NCI-H774 (cell line): Measurements from ENCODE around the gene NUDT13.
"Not testable (repeated sequence)": the region's sequence is repeated elsewhere in the genome, so short reads cannot be mapped to it uniquely, and the experiment has no call there.

ENCODE experiments used
- DNase-seq: peaks from one replicate; lab custom pipeline; 2025; lab: John Stamatoyannopoulos, UW

Gene NUDT13

DNA sequence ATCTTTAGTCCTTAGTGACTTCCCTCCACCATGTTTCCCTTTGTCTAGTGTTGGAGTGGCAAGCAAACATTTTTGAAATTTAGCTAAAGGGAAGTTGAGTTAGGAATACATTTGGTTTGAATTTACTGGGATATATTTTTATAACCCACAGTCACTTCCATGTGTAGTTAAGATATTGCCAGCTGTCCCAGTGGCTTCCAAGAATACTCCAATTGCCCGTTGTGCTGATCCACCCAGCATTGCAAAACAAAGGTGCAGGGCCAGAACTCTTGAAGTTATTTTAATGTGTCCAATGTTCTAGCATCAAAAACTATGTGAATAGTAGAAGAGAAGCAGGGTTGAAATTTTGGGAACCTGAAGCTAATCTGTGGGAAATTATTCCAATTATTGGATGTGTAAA, 11.1 kb upstream of the NUDT13 start:
- no peak for DNase-seq

DNA sequence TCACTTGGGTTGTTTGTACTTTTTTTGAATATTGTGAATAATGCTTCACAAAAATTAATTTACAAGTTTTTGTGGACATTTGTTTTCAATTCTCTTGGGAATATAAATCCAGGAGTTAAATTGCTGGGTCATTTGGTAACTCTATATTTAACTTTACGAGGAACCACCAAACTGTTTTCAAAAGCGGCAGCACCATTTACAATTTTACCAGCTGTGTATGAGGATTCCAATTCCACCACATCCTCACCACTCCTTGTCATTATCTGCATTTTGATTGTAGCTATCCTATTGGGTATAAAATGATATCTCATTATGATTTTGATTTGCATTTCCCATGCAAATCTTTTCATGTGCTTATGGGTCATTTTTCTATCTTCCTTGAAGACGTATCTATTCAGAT, 4.0 kb upstream of the NUDT13 start:
- no peak for DNase-seq

DNA sequence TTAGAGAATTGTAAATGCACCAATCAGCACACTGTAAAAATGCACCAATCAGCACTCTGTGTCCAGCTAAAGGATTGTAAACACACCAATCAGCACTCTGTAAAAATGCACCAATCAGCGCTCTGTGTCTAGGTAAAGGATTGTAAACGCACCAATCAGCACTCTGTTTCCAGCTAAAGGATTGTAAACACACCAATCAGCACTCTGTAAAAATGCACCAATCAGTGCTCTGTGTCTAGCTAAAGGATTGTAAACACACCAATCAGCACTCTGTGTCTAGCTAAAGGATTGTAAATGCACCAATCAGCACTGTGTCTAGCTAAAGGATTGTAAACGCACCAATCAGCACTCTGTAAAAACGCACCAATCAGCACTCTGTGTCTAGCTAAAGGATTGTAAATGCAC, 1.0 kb upstream of the NUDT13 start:
- DNase-seq, result not testable (repeated sequence)

DNA sequence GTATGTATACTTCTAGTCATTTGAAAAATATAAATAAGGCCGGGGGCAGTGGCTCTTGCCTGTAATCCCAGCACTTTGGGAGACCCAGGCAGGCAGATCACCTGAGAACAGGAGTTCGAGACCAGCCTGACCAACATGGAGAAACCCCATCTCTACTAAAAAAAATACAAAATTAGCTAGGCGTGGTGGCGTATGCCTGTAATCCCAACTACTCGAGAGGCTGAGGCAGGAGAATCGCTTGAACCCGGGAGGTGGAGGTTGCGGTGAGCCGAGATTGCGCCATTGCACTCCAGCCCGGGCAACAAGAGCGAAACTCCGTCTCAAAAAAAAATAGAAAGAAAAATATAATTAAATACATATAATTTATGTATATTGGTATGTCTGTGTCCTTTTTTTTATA, 1.8 kb downstream of the NUDT13 start:
- not testable (repeated sequence) for DNase-seq

DNA sequence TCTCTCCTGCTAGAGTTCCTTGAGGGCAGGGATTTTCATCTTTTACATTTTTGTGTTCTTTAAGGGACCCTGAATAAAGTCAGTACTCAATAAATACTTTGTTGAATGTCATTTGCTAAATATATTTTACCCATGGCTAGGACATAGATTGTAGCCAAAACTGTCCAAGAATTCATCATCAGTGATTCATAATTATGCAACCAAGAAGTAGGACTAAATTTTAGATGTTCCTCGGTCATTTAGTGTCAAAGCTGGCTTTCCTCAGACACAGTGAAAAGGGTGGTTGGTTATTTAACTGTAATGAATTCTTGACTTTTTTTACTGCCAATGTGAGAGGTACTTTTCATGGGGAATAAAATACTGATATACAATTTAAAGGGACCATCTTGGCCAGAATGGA, 3.3 kb downstream of the NUDT13 start:
- DNase-seq, result no peak

DNA sequence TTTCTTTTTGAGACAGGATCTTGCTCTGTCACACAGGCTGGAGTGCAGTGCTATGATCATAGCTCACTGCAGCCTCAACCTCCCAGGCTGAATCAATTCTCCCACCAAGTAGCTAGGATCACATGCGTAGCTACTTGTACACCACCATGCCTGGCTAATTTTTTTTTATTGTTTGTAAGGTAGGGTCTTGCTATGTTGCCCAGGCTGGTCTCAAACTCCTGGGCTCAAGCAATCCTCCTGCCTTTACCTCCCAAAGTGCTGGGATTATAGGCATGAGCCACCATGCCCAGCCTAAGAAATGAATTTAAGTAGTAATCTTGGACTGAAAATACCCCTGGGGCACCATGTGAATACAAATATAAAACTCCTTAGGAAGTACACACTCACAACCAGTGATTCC, 5.8 kb downstream of the NUDT13 start:
- no peak for DNase-seq

DNA sequence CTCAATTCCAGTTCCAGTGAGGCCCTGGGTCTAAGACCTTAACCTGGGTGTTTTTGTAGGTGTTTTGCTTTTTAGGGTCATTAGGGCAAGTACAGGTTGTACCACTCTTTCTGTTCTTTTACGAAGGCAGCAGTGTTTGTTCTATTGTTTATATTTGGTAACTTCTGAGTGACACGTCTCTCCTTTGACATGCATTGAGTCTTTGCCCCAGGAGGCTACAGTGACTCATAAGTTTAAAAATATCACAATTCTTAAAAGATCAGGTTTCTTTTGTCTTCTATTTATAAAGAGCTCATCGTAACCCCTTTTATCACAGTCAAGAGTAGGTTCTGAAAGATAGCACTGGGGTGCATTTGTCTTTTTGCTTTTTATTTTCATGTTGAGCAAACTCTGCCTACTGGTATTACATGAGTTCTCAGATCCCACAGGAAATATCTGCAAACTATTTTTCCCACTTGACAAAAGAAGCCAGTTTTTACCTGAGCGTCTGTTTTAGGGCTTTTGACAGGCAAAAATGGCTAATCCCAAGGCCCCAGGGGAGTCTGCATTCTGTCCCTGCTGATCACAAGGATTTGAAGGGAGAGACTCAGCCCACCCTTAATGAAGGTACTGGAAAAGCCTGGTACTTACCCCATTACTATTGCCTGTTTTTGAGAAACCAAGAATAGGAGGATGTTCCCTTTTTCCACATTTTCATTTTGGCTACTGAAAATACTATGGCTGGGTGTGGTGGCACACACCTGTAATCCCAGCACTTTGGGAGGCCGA, 7.9 kb downstream of the NUDT13 start:
- DNase-seq, result no peak

DNA sequence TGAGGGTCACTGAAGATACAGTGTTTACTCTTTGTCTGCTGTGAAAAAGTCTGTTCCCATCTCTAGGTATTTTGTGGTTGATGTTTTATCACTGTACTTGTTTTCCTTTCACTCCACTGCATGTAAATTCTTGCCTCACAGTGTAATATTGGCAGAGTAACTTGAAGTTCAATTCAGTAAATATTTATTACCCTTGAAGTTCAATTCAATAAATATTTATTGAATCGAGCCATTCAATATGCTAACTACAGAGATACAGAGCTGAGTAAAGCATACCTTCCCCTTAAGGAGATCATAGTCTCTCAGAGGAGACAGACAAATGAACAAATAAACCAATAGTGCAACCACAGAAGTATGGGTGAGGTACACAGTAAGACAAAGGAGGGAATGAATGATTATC, 9.2 kb downstream of the NUDT13 start:
- no peak for DNase-seq

DNA sequence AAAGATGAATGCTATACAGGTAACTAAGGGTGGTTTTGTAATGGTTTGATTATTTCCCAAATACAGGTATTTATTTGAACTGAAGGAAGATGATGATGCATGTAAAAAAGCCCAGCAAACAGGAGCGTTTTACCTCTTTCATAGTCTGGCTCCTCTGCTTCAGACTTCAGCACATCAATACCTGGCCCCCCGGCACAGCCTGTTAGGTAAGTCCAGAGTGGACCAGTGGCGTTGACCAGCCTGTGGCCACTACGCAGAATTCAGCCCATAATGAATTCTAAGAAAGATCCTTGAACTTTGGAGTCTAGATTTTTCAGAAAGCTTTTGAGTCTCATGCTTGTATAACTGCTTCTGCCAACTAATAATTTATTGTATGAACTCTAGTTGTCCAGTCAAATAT, 9.7 kb downstream of the NUDT13 start:
- no peak for DNase-seq

DNA sequence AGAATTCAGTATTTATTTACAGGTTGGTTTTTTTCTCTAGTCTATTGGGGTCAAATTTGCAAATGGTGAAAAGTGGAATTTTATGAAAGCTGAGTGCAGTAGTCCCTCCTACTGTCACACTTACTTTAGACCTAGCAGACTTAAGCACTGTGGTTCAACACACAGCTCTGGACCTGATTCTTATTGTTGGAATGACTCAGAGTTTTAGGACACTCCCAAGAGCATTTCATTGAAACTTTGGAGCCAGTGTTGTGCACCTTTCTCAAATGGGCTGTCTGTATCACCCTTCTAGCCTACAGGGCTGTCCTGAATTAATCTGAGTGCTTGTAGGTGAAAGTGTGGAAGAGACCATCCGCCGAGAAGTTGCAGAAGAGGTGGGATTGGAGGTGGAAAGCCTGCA, 16.1 kb downstream of the NUDT13 start:
- DNase-seq, result no peak

DNA sequence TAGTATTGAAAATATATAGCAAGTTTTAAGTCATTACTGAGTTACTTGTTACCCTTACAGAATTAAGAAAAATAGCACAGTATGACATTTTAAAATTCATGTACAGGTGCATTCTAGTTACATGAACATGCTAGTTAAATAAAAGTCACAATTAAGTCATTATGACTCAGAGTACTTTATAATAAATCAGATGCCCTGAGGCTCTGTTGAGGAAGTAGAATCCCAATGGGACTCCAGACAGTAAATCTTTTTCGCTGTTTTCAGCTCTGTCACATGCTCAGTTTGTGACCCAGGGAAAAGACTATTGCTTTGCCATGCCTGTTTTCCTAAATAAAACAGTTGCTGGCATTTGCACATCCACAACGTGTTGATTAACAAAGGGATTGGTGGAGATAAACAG, 21.0 kb downstream of the NUDT13 start:
- DNase-seq, result no peak

DNA sequence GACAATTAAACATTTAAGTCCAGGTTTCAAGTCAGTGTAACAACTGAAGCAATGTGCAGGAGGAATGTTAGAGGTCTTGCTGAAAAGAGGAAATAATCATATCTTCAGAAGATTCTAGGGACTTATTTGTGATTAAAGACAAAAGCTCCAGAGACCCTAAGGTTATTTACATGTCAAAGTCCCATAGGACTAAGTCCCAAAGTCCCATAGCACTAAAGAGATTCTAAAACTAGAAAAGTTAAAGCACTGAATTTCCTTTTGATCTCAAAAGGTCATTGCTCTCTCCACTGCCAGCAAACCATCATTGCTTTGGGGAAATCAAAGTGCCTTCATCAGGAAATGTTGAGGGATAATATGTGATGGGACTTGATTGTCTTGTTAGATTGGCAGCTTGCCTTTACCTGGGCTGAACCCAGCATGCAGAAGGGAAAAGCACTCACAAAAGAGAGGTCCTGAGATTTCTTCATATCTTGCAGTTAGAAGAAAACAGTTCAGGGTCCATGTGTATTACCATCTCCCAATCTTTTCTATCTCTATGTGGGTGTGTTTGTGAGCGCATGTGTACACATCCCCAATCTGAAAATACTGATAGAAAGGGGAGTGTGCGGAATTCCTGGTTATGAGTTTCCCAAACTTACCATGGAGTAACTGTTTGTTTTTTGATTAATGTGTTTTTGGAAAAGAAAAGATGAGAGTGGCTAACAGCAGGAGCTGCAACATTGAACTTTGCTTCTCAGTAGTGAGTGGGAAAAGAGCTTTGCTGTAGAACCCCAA, 21.8 kb downstream of the NUDT13 start:
- DNase-seq, result no peak

DNA sequence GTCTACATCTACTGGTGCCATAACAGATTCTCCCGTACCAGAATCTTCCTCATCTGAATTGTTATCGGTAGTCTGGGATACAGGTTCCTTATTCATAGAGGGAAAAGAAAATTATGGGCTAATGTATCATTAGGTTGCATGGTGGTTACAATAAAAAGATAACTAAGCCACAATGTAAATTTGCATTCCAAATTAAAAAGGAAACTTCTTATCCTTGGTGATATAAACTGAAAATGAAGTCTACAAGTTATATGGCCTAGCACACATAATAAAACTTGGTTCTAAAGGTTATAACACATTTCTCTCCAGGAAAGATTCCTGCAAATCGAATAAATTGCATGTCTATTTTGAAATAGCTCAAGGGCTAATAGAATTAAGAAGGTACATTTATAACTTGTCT, 24.5 kb downstream of the NUDT13 start:
- DNase-seq, result no peak

DNA sequence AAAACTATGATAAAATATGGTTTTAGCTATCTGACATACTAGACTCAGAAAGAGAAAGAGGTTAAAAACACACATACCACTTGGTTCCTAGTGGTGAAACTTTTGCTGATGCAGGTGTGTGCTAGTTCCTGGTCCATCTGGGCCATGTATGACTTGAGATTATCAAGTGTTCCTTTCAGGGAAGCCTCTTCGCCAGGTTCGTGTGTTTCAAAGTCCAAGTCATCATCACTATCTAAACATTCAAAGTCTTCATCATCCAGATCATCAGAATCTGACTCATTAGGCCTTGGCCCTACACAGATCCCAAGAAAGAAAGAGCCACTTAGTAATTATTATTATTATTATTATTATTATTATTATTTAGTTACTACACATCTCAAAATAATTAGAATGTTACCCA, 26.4 kb downstream of the NUDT13 start:
- no peak for DNase-seq

DNA sequence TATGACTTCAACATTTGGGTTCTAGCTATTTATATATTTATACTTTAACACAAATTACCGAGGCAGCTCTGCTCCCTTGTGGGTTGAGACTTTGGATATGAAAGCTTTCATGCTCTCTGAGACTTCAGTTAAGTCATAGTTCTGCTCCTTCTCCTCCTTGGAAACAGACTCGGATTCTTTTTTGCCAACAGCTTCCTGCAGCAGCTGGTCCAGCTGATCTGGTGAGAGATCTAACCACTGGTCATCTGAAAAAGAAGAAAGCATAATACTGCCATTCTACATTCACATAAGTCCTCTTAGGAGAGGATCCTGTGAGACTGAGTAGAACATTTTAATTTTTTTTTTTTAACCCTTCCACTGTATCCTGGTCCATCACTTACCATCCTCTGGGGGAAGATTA, 29.0 kb downstream of the NUDT13 start:
- DNase-seq, result no peak

DNA sequence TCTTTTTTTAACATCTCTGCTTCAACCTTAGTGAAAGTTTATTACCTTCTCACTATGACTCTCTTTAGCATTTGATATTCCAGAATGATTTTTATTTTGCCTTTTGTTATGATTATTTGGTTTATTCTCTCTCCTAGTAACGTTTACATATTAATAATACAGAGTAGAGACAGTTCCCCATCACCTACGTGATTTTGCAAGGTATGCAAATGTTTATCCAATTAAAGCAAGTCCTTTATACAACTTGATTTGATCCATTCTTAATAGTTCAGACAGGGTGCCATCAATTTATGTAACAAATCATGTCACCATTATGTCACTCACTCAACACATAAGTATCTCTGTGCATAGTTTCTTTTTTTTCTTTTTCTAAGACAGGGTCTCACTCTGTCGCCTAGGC, 31.3 kb downstream of the NUDT13 start:
- DNase-seq, result no peak

DNA sequence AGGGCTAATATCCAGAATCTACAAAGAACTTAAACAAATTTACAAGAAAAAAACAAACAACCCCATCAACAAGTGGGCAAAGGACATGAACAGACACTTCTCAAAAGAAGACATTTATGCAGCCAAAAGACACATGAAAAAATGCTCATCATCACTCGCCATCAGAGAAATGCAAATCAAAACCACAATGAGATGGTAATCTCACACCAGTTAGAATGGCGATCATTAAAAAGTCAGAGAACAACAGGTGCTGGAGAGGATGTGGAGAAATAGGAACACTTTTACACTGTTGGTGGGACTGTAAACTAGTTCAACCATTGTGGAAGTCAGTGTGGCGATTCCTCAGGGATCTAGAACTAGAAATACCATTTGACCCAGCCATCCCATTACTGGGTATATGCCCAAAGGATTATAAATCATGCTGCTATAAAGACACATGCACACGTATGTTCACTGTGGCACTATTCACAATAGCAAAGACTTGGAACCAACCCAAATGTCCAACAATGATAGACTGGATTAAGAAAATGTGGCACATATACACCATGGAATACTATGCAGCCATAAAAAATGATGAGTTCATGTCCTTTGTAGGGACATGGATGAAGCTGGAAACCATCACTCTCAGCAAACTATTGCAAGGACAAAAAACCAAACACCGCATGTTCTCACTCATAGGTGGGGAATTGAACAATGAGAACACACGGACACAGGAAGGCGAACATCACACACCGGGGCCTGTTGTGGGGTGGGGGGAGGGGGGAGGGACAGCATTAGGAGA, 40.6 kb downstream of the NUDT13 start:
- not testable (repeated sequence) for DNase-seq

DNA sequence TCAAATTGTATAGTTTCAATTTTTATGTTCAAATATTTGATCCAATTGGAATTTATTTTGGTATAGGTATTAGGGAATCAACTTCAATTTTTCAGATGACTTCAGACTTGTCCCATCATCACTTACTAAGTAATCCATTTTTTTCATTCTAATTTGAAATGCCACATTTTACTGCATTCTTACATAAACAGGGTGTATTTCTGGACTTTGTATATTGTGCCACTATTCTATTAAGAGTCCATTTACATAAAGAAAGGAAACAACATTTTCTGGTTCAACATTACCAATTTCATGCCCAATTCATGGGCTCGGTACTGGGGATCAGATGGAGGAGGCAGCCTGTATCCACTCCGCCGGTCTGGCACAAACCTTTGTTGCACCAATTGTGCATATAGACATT, 41.8 kb downstream of the NUDT13 start:
- no peak for DNase-seq

DNA sequence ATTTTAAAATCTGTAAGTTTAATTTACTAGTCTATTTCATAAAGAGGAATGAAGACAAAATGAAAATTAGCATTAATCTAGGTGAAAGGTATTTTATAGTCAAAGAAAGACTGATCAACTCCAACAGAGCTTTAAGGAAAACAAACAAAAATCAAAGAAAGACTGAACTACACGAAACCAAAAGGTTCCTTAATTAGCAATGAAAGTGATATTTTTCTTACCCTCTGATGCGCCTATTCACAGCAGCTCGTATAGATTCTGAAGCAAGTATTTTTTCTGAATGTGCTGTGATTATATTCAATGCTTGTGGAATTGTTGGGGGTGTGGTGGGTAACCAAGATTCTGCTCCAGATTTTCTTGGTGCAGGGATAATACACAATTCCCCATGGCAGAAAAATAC, 45.8 kb downstream of the NUDT13 start:
- DNase-seq, result no peak

DNA sequence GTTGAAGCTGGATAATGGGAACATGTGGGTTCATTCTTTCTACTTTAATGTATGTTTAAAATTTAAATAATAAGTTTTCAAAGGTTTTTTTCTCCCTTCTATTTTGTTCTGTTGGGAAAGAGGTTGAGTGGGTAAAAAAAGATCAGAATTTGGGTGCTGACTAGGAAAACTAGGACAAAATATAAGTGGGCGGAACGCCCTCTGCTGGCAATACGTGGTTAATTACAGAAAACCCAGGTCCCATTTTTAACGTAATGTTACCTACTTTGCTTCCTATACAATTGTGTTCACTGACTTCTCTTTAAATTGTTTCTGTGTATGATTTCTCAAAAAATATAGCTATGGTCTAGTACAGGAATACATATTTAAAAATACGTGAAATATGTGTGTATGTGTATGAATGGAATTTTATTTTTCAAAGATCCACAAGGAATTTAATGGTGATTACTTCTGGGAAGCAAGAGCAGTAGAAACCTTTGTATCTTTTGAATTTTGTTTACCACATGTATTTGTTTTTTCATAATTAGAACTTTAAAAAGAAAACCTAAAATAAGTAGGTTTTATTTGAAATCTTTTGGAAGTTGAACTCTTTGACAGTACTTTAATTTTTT, 48.9 kb downstream of the NUDT13 start:
- DNase-seq, result peak; percentile 13

DNA sequence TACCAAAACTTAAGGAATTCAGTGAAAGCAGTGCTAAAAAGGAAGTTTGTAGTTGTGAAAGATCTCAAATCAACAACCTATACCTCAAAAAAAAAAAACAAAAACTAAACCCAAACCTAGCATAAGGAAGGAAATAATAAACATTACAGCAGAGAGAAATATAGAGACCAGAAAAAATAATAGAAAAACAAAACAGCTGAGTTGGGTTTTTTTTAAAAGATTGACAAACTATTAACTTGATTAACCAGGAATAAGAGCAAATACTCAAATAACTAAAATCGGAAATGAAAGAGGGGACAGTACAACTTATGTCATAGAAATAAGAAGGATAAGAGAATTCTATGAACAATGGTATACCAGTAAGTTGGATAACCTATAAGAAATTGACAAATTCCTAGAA, 50.8 kb downstream of the NUDT13 start:
- no peak for DNase-seq

DNA sequence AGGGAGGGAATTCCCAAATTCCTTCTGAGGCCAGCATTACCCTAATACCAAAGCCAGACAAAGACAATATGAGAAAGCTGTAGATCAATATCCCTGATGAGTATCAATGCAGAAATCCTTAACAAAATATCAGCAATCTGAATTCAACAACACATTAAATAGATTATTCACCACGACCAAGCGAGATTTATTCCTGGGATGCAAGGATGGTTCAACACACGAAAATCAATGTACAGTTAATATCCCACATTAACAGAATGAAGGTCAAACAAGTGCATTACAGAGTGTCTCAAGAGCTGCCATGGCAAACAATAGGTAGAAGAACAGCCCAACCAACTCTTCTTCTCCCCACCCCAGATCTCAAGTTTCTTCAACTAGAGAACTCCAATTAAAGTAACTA, 51.4 kb downstream of the NUDT13 start:
- no peak for DNase-seq

DNA sequence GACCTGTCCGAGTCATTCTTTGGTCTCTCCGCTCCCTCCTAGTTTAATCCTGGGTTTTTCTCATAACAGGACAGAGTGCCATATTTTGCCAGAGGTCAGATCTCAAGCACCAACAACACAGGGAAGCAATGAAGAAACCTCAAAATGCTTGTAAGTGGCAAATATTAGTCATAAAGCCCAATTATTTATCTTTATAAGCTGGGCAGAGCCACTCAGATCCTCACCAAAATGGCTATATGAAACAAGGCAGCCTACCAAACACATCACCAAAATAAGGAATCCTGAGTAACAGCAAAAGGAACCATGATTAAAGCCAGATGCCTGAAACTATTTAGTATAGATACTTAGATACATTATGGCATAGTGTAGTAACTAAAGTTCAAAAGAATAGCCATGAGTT, 52.8 kb downstream of the NUDT13 start:
- no peak for DNase-seq
